DOHH2 (cell line): ENCODE measurements around the gene CCDC32.

Source experiments
- CTCF ChIP-seq: fragments of 200-600 bp; sonication (generic); IDR thresholded peaks from one replicate; pipeline ENCODE4 v1.5.1; 2014; ENCODE audit warnings: antibody characterized with exemption, mild to moderate bottlenecking, low read depth, low read length; ENCODE audit not compliant: poor library complexity, severe bottlenecking
- EZH2phosphoT487 ChIP-seq: fragments of 200-600 bp; sonication (generic); IDR thresholded peaks from 2 replicates; pipeline ENCODE4 v1.6.1; 2017; ENCODE audit warnings: borderline replicate concordance, mild to moderate bottlenecking, antibody characterized with exemption, low read length, moderate library complexity, mixed read lengths

- TF ChIP-seq CTCF: no peak
- TF ChIP-seq EZH2phosphoT487: no peak
Observed at GRCh38 chr15:40511472-40512133, 53.2 kb downstream of the CCDC32 start.
